C4-2B (cell line): ENCODE measurements around the gene CEACAM20.
A peak's percentile ranks its signal among the peaks of the same experiment; 100 is the strongest.

Experiments
- H3K27ac ChIP-seq: fragments of 450-650 bp; 2 replicates; pipeline ENCODE4 v1.5.1; 2017
- CTCF ChIP-seq: fragments of 450-650 bp; conservative IDR thresholded peaks from 2 replicates; pipeline ENCODE4 v1.5.1; 2017; ENCODE audit warnings: mild to moderate bottlenecking
- ZFX ChIP-seq: fragments of 450-650 bp; IDR thresholded peaks from 2 replicates; pipeline ENCODE4 v1.6.1; 2017

Gene CEACAM20

GRCh38 chr19:44529536-44529935 lies at the start of gene CEACAM20:
Gene CEACAM20, minus strand, starts transcription at chr19:44529675. Its CDS starts 166 bp downstream, at chr19:44529509.
- no peak for TF ChIP-seq ZFX
- H3K27ac ChIP-seq: no peak within 1 kb of the TSS

- no peak for TF ChIP-seq ZFX
- no peak for TF ChIP-seq CTCF
- H3K27ac ChIP-seq: no peak overlapping the region
Measured at GRCh38 chr19:44577566-44577874, 48.0 kb upstream of the CEACAM20 start.

- TF ChIP-seq CTCF: peak; percentile 66
- TF ChIP-seq ZFX: no peak
- no peak overlapping the region for H3K27ac ChIP-seq
Measured at GRCh38 chr19:44576843-44577565, 47.5 kb upstream of the CEACAM20 start.

GRCh38 chr19:44575116-44575700 lies 45.7 kb upstream of the CEACAM20 start:
- TF ChIP-seq CTCF (no peak), ZFX (no peak)
- no peak overlapping the region for H3K27ac ChIP-seq

- no peak overlapping the region for H3K27ac ChIP-seq
- no peak for TF ChIP-seq CTCF
- TF ChIP-seq ZFX: no peak
Measured at GRCh38 chr19:44574186-44574950, 44.9 kb upstream of the CEACAM20 start.

GRCh38 chr19:44573627-44574026 lies 44.2 kb upstream of the CEACAM20 start:
- no peak for TF ChIP-seq ZFX
- TF ChIP-seq CTCF: no peak
- no peak overlapping the region for H3K27ac ChIP-seq

GRCh38 chr19:44573183-44573582 lies 43.7 kb upstream of the CEACAM20 start:
- H3K27ac ChIP-seq: no peak overlapping the region
- TF ChIP-seq CTCF (no peak), ZFX (no peak)
